WTC11 (cell line): ENCODE measurements around the gene FOXL2NB. TPM values are rescaled to one million over a fixed set of nuclear protein-coding genes. Genes with fewer than 3 reads are reported as not detected.

Experiments used
- ATAC-seq: fragments of 200-7000 bp; cut with Tn5 transposase; 2 replicates; pipeline ENCODE4 v1.10.0; 2021; ENCODE audit warnings: mild to moderate bottlenecking, moderate library complexity
- CTCF ChIA-PET: fragments of 300-600 bp; sonication (Branson Sonifier 250); formaldehyde crosslinking; loops from one replicate; lab custom pipeline; 2021; ENCODE audit warnings: antibody characterized with exemption; lab: Charles Lee
- POLR2A ChIA-PET: fragments of 350-600 bp; sonication (Branson Sonifier 250); formaldehyde crosslinking; loops from one replicate; lab custom pipeline; 2021; ENCODE audit warnings: antibody characterized with exemption; lab: Charles Lee
- DNase-seq: peaks from one replicate; pipeline ENCODE4 v3.0.0; 2021; ENCODE audit warnings: low spot score
- H3K27ac Mint-ChIP-seq: 2 replicates; pipeline ENCODE4 v1.8.0; 2021; ENCODE audit warnings: mixed read lengths
- H3K27me3 Mint-ChIP-seq: 2 replicates; pipeline ENCODE4 v1.8.0; 2021; ENCODE audit warnings: low read depth, mild to moderate bottlenecking, moderate library complexity, mixed read lengths
- H3K36me3 Mint-ChIP-seq: 2 replicates; pipeline ENCODE4 v1.8.0; 2021; ENCODE audit warnings: mixed read lengths
- H3K4me1 Mint-ChIP-seq: 2 replicates; pipeline ENCODE4 v1.8.0; 2022; ENCODE audit warnings: mixed read lengths
- H3K4me3 Mint-ChIP-seq: 2 replicates; pipeline ENCODE4 v1.8.0; 2021; ENCODE audit warnings: mild to moderate bottlenecking, moderate library complexity, mixed read lengths
- H3K9me3 Mint-ChIP-seq: 2 replicates; pipeline ENCODE4 v1.8.0; 2021; ENCODE audit warnings: mixed read lengths
- CTCF ChIP-seq: fragments of 200-600 bp; IDR thresholded peaks from 2 replicates; pipeline ENCODE4 v1.8.0; 2022; ENCODE audit warnings: antibody characterized with exemption
- E2F5 ChIP-seq: sonication (generic); formaldehyde crosslinking; IDR thresholded peaks from 2 replicates; pipeline ENCODE4 v1.8.1; 2022; ENCODE audit warnings: mild to moderate bottlenecking, moderate library complexity, missing genetic modification reagents
- EMX1 ChIP-seq: fragments of 250-450 bp; sonication (Bioruptor Pico); IDR thresholded peaks from 2 replicates; pipeline ENCODE4 v1.8.0; 2021; ENCODE audit warnings: mild to moderate bottlenecking
- ERG ChIP-seq: fragments of 250-450 bp; sonication (Bioruptor Pico); IDR thresholded peaks from 2 replicates; pipeline ENCODE4 v1.8.0; 2021; ENCODE audit warnings: mild to moderate bottlenecking
- FOXK1 ChIP-seq: sonication (generic); formaldehyde crosslinking; IDR thresholded peaks from 2 replicates; pipeline ENCODE4 v1.8.0; 2022; ENCODE audit warnings: mild to moderate bottlenecking, moderate library complexity, missing genetic modification reagents
- FOXP4 ChIP-seq: sonication (generic); formaldehyde crosslinking; IDR thresholded peaks from 2 replicates; pipeline ENCODE4 v1.8.0; 2022; ENCODE audit warnings: mild to moderate bottlenecking, missing genetic modification reagents
- GABPB1 ChIP-seq: sonication (generic); formaldehyde crosslinking; IDR thresholded peaks from 2 replicates; pipeline ENCODE4 v1.8.1; 2023; ENCODE audit warnings: mild to moderate bottlenecking, missing genetic modification reagents
- IRF1 ChIP-seq: sonication (generic); formaldehyde crosslinking; IDR thresholded peaks from 2 replicates; pipeline ENCODE4 v1.8.0; 2023; ENCODE audit warnings: missing genetic modification reagents
- MAX ChIP-seq: sonication (generic); formaldehyde crosslinking; IDR thresholded peaks from 2 replicates; pipeline ENCODE4 v1.8.0; 2022; ENCODE audit warnings: mild to moderate bottlenecking, missing genetic modification reagents
- MYBL2 ChIP-seq: sonication (generic); formaldehyde crosslinking; IDR thresholded peaks from 2 replicates; pipeline ENCODE4 v1.8.1; 2023; ENCODE audit warnings: mild to moderate bottlenecking, moderate library complexity, missing genetic modification reagents
- NR2C2 ChIP-seq: sonication (generic); formaldehyde crosslinking; IDR thresholded peaks from 2 replicates; pipeline ENCODE4 v1.8.0; 2022; ENCODE audit warnings: mild to moderate bottlenecking, missing genetic modification reagents
- PRDM15 ChIP-seq: sonication (generic); formaldehyde crosslinking; IDR thresholded peaks from 2 replicates; pipeline ENCODE4 v1.8.0; 2022; ENCODE audit warnings: missing genetic modification reagents
- SMAD3 ChIP-seq: sonication (generic); formaldehyde crosslinking; IDR thresholded peaks from 2 replicates; pipeline ENCODE4 v1.8.0; 2022; ENCODE audit warnings: missing genetic modification reagents, mild to moderate bottlenecking, borderline replicate concordance
- ZBTB43 ChIP-seq: sonication (generic); formaldehyde crosslinking; IDR thresholded peaks from 2 replicates; pipeline ENCODE4 v1.8.1; 2023; ENCODE audit warnings: mild to moderate bottlenecking, missing genetic modification reagents
- total RNA-seq: library from RNA; stranded (reverse); gene quantifications from 3 replicates; pipeline ENCODE4 v1.2.3, GENCODE V29; 2021

The FOXL2NB gene
- total RNA-seq, 1 experiment from 2014 or later = 5.1 TPM

- TF ChIP-seq IRF1 (peak; percentile 91), MAX (CRISPR knock-in tag) (peak; percentile 96), E2F5 (peak; percentile 25; the same call in 1 of the 2 replicates), NR2C2 (CRISPR knock-in tag) (no peak), ZBTB43 (peak; percentile 73; the same call in 1 of the 2 replicates), SMAD3 (CRISPR knock-in tag) (peak; percentile 88), FOXK1 (CRISPR knock-in tag) (peak; percentile 84; the same call in 1 of the 2 replicates), PRDM15 (CRISPR knock-in tag) (peak; percentile 35; the same call in 1 of the 2 replicates)
- TF ChIP-seq, all 79 proteins: peak for 36
Observed at GRCh38 chr3:138944929-138945708, 1.9 kb upstream of the FOXL2NB start (continued).

- POLR2A ChIA-PET = interaction anchor here (0.7 to 2.1 kb wide), 4 partner anchors 7 to 176 kb away, joined by 3 to 10 read pairs (median 4); no protein-coding TSS in a partner anchor
- Mint-ChIP-seq H3K27me3 (peaks cover 98% of the 10 kb centered on the region), H3K4me3 (peak overlapping the region; percentile 80), H3K27ac (no peak overlapping the region), H3K4me1 (peaks cover 60% of the 10 kb centered on the region), H3K36me3 (no peaks in the 10 kb centered on the region; the same call in 1 of the 2 replicates), H3K9me3 (no peaks in the 10 kb centered on the region)
- CTCF ChIA-PET = interaction anchor here (1.0 to 9.6 kb wide), 10 partner anchors 7 to 383 kb away, joined by 3 to 158 read pairs (median 8); no protein-coding TSS in a partner anchor
- peak; percentile 71 for DNase-seq
- no peak for ATAC-seq
- no peak for TF ChIP-seq GABPB1 (CRISPR knock-in tag)
- TF ChIP-seq CTCF = peak; percentile 17; the same call in 1 of the 2 replicates
- TF ChIP-seq ERG (CRISPR knock-in tag) = no peak
- 0 out of 2 replicates have a peak, but pooled peaks have one; percentile 21 for TF ChIP-seq FOXP4 (CRISPR knock-in tag)
- TF ChIP-seq PRDM15 (CRISPR knock-in tag) = 0 out of 2 replicates have a peak, but pooled peaks have one; percentile 10
- no peak for TF ChIP-seq EMX1
- no peak for TF ChIP-seq MYBL2 (CRISPR knock-in tag)
- TF ChIP-seq, all 79 proteins: peak for 3
Observed at GRCh38 chr3:138945709-138946662, 1.0 kb upstream of the FOXL2NB start.
